HepG2 (cell line): ENCODE measurements around the gene SMARCB1. TPM values are rescaled to one million over a fixed set of nuclear protein-coding genes. Genes with fewer than 3 reads are reported as not detected.
A peak's percentile ranks its signal among the peaks of the same experiment; 100 is the strongest.

Experiments
- ARID4A ChIP-seq: sonication (generic); formaldehyde crosslinking; IDR thresholded peaks from 2 replicates; pipeline ENCODE4 v1.5.0; 2020; ENCODE audit warnings: mild to moderate bottlenecking, missing genetic modification reagents, borderline replicate concordance
- HNRNPK ChIP-seq: fragments of 200-400 bp; formaldehyde crosslinking; IDR thresholded peaks from 2 replicates; pipeline ENCODE4 v1.6.1; 2018; ENCODE audit warnings: low read length, low read depth, moderate library complexity, mild to moderate bottlenecking; ENCODE audit not compliant: poor library complexity, severe bottlenecking
- IRX3 ChIP-seq: sonication (generic); formaldehyde crosslinking; IDR thresholded peaks from 2 replicates; pipeline ENCODE4 v1.8.1; 2023; ENCODE audit warnings: mild to moderate bottlenecking, low read depth, missing genetic modification reagents, borderline replicate concordance
- NFIC ChIP-seq: IDR thresholded peaks from 2 replicates; pipeline ENCODE4 v1.6.1; 2012; ENCODE audit warnings: mild to moderate bottlenecking, low read length, inconsistent platforms
- PRDM15 ChIP-seq: sonication (generic); formaldehyde crosslinking; IDR thresholded peaks from 2 replicates; pipeline ENCODE4 v1.4.0; 2020; ENCODE audit warnings: missing genetic modification reagents
- RFX1 ChIP-seq: fragments of 450-650 bp; IDR thresholded peaks from 2 replicates; pipeline ENCODE4 v1.6.1; 2017
- SSRP1 ChIP-seq: IDR thresholded peaks from 2 replicates; pipeline ENCODE4 v1.6.1; 2016; ENCODE audit warnings: control low read depth
- ZBTB37 ChIP-seq: sonication (generic); formaldehyde crosslinking; IDR thresholded peaks from 2 replicates; pipeline ENCODE4 v1.4.0; 2020; ENCODE audit warnings: mild to moderate bottlenecking, missing genetic modification reagents
- ZBTB39 ChIP-seq: sonication (generic); formaldehyde crosslinking; IDR thresholded peaks from 2 replicates; pipeline ENCODE4 v1.5.0; 2020; ENCODE audit warnings: missing genetic modification reagents
- ZNF136 ChIP-seq: sonication (generic); formaldehyde crosslinking; IDR thresholded peaks from 2 replicates; pipeline ENCODE4 v1.8.1; 2022; ENCODE audit warnings: low read depth, mild to moderate bottlenecking, moderate library complexity, missing genetic modification reagents
- ZNF331 ChIP-seq: sonication (generic); formaldehyde crosslinking; IDR thresholded peaks from 2 replicates; pipeline ENCODE4 v1.4.0; 2020; ENCODE audit warnings: missing genetic modification reagents
- ZNF652 ChIP-seq: IDR thresholded peaks from 2 replicates; pipeline ENCODE4 v1.6.1; 2016; ENCODE audit warnings: low read depth, borderline replicate concordance
- ZNF770 ChIP-seq: sonication (generic); formaldehyde crosslinking; IDR thresholded peaks from 2 replicates; pipeline ENCODE4 v1.5.0; 2020; ENCODE audit warnings: mild to moderate bottlenecking, missing genetic modification reagents
- polyA plus RNA-seq, 8 experiments: library from polyadenylated mRNA; depleted of rRNA in 3 of 8; stranded (reverse) in 7 of 8; unstranded in 1 of 8; fragments of >200 nt; fragmentation: Illumina TruSeq in 4 of 8; extraction: Trizol in 4 of 8; gene quantifications; 2 replicates each; pipeline versions ENCODE4 v1.2.1 to v1.2.3, GENCODE V29; 2011 to 2016; ENCODE audit warnings: low read depth in 4 of 8, missing spikeins in 1 of 8, mixed read lengths in 1 of 8; ENCODE audit not compliant: insufficient read depth in 1 of 8
- total RNA-seq, 5 experiments: library from RNA; depleted of rRNA; stranded (reverse); fragments of >200 nt; fragmentation: Illumina TruSeq; extraction: Trizol; gene quantifications; 2 replicates each; pipeline ENCODE4 v1.2.3, GENCODE V29; 2016; ENCODE audit warnings: low read depth in 1 of 5

Gene SMARCB1
- total and polyA plus RNA-seq, 2 of the 13 experiments (the other 11 are each of a cell fraction or from before 2014, with no cell fraction given), result 74.0 to 166 TPM

- TF ChIP-seq NFIC (no peak), ZBTB37 (CRISPR knock-in tag) (no peak), PRDM15 (no peak), IRX3 (CRISPR knock-in tag) (peak; percentile 26; the same call in 1 of the 2 replicates), ZNF652 (CRISPR knock-in tag) (no peak), ZNF136 (CRISPR knock-in tag) (no peak), HNRNPK (peak; percentile 94), RFX1 (no peak), ARID4A (CRISPR knock-in tag) (peak; percentile 87), ZNF770 (CRISPR knock-in tag) (no peak), ZBTB39 (peak; percentile 78; the same call in 1 of the 2 replicates), ZNF331 (CRISPR knock-in tag) (no peak), SSRP1 (CRISPR knock-in tag) (0 out of 2 replicates have a peak, but pooled peaks have one; percentile 51)
These were observed 18.9 kb upstream of the SMARCB1 start, which contains the start of gene CHCHD10 (continued) for GRCh38 chr22:23767673-23768548.
